Neural cell (in vitro differentiated cells): ENCODE results near the gene GPR17. TPM values are rescaled to one million over a fixed set of nuclear protein-coding genes. Genes with fewer than 3 reads are reported as not detected.

Experiments used
- H2AFZ ChIP-seq: fragments of 200-600, 300-800 bp; sonication (generic), shearing (Covaris generic); 2 replicates; pipeline ENCODE4 v1.6.0; 2014; ENCODE audit warnings: low read depth, mild to moderate bottlenecking, antibody characterized with exemption, low read length, moderate library complexity
- H3F3A ChIP-seq: fragments of 200-600 bp; shearing (Covaris generic); 2 replicates; pipeline ENCODE4 v1.6.1; 2016; ENCODE audit warnings: mild to moderate bottlenecking, moderate library complexity, mixed read lengths, antibody characterized with exemption, low read length; ENCODE audit not compliant: insufficient read depth, poor library complexity, severe bottlenecking
- H3K27ac ChIP-seq: fragments of 200-600, 300-800 bp; sonication (generic), shearing (Covaris generic); 2 replicates; pipeline ENCODE4 v1.5.1; 2014; ENCODE audit warnings: mild to moderate bottlenecking, low read length, moderate library complexity
- H3K27me3 ChIP-seq: fragments of 300-800, 200-600 bp; sonication (generic), shearing (Covaris generic); 2 replicates; pipeline ENCODE4 v1.6.0; 2014; ENCODE audit warnings: mild to moderate bottlenecking, low read depth, low read length, moderate library complexity; ENCODE audit not compliant: insufficient read depth
- H3K36me3 ChIP-seq: fragments of 300-800, 200-600 bp; sonication (generic), shearing (Covaris generic); 2 replicates; pipeline ENCODE4 v1.5.1; 2014; ENCODE audit warnings: mild to moderate bottlenecking, antibody characterized with exemption, low read length, moderate library complexity; ENCODE audit not compliant: insufficient read depth
- H3K4me2 ChIP-seq: fragments of 300-800, 200-600 bp; sonication (generic), shearing (Covaris generic); 2 replicates; pipeline ENCODE4 v1.6.0; 2014; ENCODE audit warnings: mild to moderate bottlenecking, low read length
- H3K4me3 ChIP-seq: fragments of 300-800, 200-600 bp; sonication (generic), shearing (Covaris generic); 2 replicates; pipeline ENCODE4 v1.5.1; 2014; ENCODE audit warnings: mild to moderate bottlenecking, low read length, moderate library complexity
- H3K79me2 ChIP-seq: fragments of 200-600 bp; shearing (Covaris generic); replicated peaks from 2 replicates; pipeline ENCODE4 v1.6.0; 2014; ENCODE audit warnings: mild to moderate bottlenecking, low read length, moderate library complexity; ENCODE audit not compliant: insufficient read depth
- H3K9ac ChIP-seq: fragments of 300-800, 200-600 bp; sonication (generic), shearing (Covaris generic); 2 replicates; pipeline ENCODE4 v1.6.1; 2016; ENCODE audit warnings: mild to moderate bottlenecking, low read length, mixed read lengths
- H3K9me2 ChIP-seq: fragments of 200-600 bp; shearing (Covaris generic); 2 replicates; pipeline ENCODE4 v1.6.1; 2016; ENCODE audit warnings: mild to moderate bottlenecking, low read length, mixed read lengths; ENCODE audit not compliant: insufficient read depth
- H3K9me3 ChIP-seq: fragments of 200-600, 300-800 bp; sonication (generic), shearing (Covaris generic); 2 replicates; pipeline ENCODE4 v1.6.1; 2016; ENCODE audit warnings: mild to moderate bottlenecking, mixed run types, low read length, moderate library complexity, mixed read lengths
- H4K20me1 ChIP-seq: fragments of 200-600 bp; shearing (Covaris generic); 2 replicates; pipeline ENCODE4 v1.6.1; 2016; ENCODE audit warnings: mild to moderate bottlenecking, mixed run types; ENCODE audit not compliant: insufficient read depth
- CTCF ChIP-seq: fragments of 450-650 bp; IDR thresholded peaks from 2 replicates; pipeline ENCODE4 v1.5.1; 2014; ENCODE audit warnings: antibody characterized with exemption, mild to moderate bottlenecking, moderate library complexity; ENCODE audit not compliant: poor library complexity, severe bottlenecking
- EP300 ChIP-seq: fragments of 450-650 bp; conservative IDR thresholded peaks from 2 replicates; pipeline ENCODE4 v1.6.1; 2014; ENCODE audit warnings: antibody characterized with exemption, mild to moderate bottlenecking, moderate library complexity; ENCODE audit not compliant: poor library complexity, severe bottlenecking
- EZH2 ChIP-seq: fragments of 200-600, 300-800 bp; shearing (Covaris generic), sonication (generic); IDR thresholded peaks from 2 replicates; pipeline ENCODE4 v1.6.1; 2014; ENCODE audit warnings: antibody characterized with exemption, low read length, borderline replicate concordance, mild to moderate bottlenecking; ENCODE audit not compliant: insufficient read depth, poor library complexity, severe bottlenecking
- MXI1 ChIP-seq: fragments of 450-650 bp; conservative IDR thresholded peaks from 2 replicates; pipeline ENCODE4 v1.6.1; 2014; ENCODE audit warnings: antibody characterized with exemption, mild to moderate bottlenecking; ENCODE audit not compliant: poor library complexity, severe bottlenecking
- POLR2AphosphoS5 ChIP-seq: IDR thresholded peaks from 2 replicates; pipeline ENCODE4 v1.6.1; 2012
- RAD21 ChIP-seq: fragments of 450-650 bp; conservative IDR thresholded peaks from 2 replicates; pipeline ENCODE4 v1.6.1; 2014; ENCODE audit warnings: antibody characterized with exemption, mild to moderate bottlenecking, moderate library complexity
- REST ChIP-seq: IDR thresholded peaks from 2 replicates; pipeline ENCODE4 v1.6.1; 2012; ENCODE audit warnings: borderline replicate concordance
- SMC3 ChIP-seq: fragments of 450-650 bp; conservative IDR thresholded peaks from 2 replicates; pipeline ENCODE4 v1.6.1; 2014; ENCODE audit warnings: antibody characterized with exemption, mild to moderate bottlenecking, moderate library complexity; ENCODE audit not compliant: poor library complexity
- TAF1 ChIP-seq: IDR thresholded peaks from 2 replicates; pipeline ENCODE4 v1.6.1; 2012; ENCODE audit warnings: low read depth
- polyA plus RNA-seq: library from polyadenylated mRNA; depleted of rRNA; stranded (reverse); fragments of >200 nt; gene quantifications from 2 replicates; pipeline ENCODE4 v1.2.3, GENCODE V29; 2014

GPR17 gene
- polyA plus RNA-seq, 1 donor from 2014 or later = not detected

GRCh38 chr2:127654084-127654837, 8.3 kb downstream of the GPR17 start:
- no peak overlapping the region for H3K9ac ChIP-seq
- H3F3A ChIP-seq = no peaks in the 10 kb centered on the region
- H4K20me1 ChIP-seq = no peaks in the 10 kb centered on the region
- H3K9me3 ChIP-seq = no peaks in the 10 kb centered on the region
- H3K4me2 ChIP-seq = no peak overlapping the region
- H2AFZ ChIP-seq = no peak overlapping the region
- H3K79me2 ChIP-seq = no peaks in the 10 kb centered on the region
- no peak overlapping the region for H3K27ac ChIP-seq
- TF ChIP-seq EP300 (no peak), POLR2AphosphoS5 (no peak), SMC3 (no peak), REST (no peak), EZH2 (no peak), CTCF (no peak)
- H3K36me3 ChIP-seq = no peaks in the 10 kb centered on the region
- no peak overlapping the region for H3K4me3 ChIP-seq
- H3K27me3 ChIP-seq = no peaks in the 10 kb centered on the region
- no peaks in the 10 kb centered on the region for H3K9me2 ChIP-seq

GRCh38 chr2:127654838-127655175, 8.9 kb downstream of the GPR17 start:
- H3K9ac ChIP-seq = no peak overlapping the region
- no peak overlapping the region for H3K27ac ChIP-seq
- no peak overlapping the region for H3K4me3 ChIP-seq
- H3K27me3 ChIP-seq = no peaks in the 10 kb centered on the region
- H3F3A ChIP-seq = no peaks in the 10 kb centered on the region
- no peak overlapping the region for H3K4me2 ChIP-seq
- no peak overlapping the region for H2AFZ ChIP-seq
- no peaks in the 10 kb centered on the region for H3K9me3 ChIP-seq
- no peak for TF ChIP-seq MXI1
- TF ChIP-seq POLR2AphosphoS5 = no peak
- no peak for TF ChIP-seq CTCF
- TF ChIP-seq EZH2 = no peak
- TF ChIP-seq SMC3 = no peak
- no peak for TF ChIP-seq TAF1
- no peak for TF ChIP-seq REST
- TF ChIP-seq EP300 = no peak
- TF ChIP-seq RAD21 = no peak
- no peaks in the 10 kb centered on the region for H3K9me2 ChIP-seq
- H4K20me1 ChIP-seq = no peaks in the 10 kb centered on the region
- H3K79me2 ChIP-seq = no peaks in the 10 kb centered on the region
- no peaks in the 10 kb centered on the region for H3K36me3 ChIP-seq
